Loucy (cell line): Measurements from ENCODE around the gene FREM2.

ENCODE experiments used
- H2AFZ ChIP-seq: fragments of 200-600 bp; sonication (generic); 2 replicates; pipeline ENCODE4 v1.6.0; 2016; ENCODE audit warnings: antibody characterized with exemption, mild to moderate bottlenecking, low read length, moderate library complexity
- H3F3A ChIP-seq: fragments of 200-600 bp; 2 replicates; pipeline ENCODE4 v1.6.0; 2016; ENCODE audit warnings: antibody characterized with exemption, low read depth, mild to moderate bottlenecking
- H3K27me3 ChIP-seq: fragments of 200-600 bp; sonication (generic); 2 replicates; pipeline ENCODE4 v1.6.1; 2014; ENCODE audit warnings: low read length, mild to moderate bottlenecking; ENCODE audit not compliant: insufficient read depth, poor library complexity, severe bottlenecking
- H3K36me3 ChIP-seq: fragments of 200-600 bp; sonication (generic); 2 replicates; pipeline ENCODE4 v1.6.1; 2016; ENCODE audit warnings: low read length; ENCODE audit not compliant: insufficient read depth
- H3K4me1 ChIP-seq: fragments of 200-600 bp; sonication (generic); 2 replicates; pipeline ENCODE4 v1.5.1; 2014; ENCODE audit warnings: low read length, mild to moderate bottlenecking; ENCODE audit not compliant: insufficient read depth, poor library complexity, severe bottlenecking
- H3K4me2 ChIP-seq: fragments of 200-600 bp; sonication (generic); 2 replicates; pipeline ENCODE4 v1.6.0; 2014; ENCODE audit warnings: antibody characterized with exemption, low read length, low read depth, mild to moderate bottlenecking; ENCODE audit not compliant: poor library complexity, severe bottlenecking
- H3K4me3 ChIP-seq: fragments of 200-600 bp; sonication (generic); 2 replicates; pipeline ENCODE4 v1.5.1; 2014; ENCODE audit warnings: low read length, mild to moderate bottlenecking, mixed read lengths; ENCODE audit not compliant: poor library complexity, severe bottlenecking
- H3K79me2 ChIP-seq: fragments of 200-600 bp; sonication (generic); 2 replicates; pipeline ENCODE4 v1.6.1; 2014; ENCODE audit warnings: low read length; ENCODE audit not compliant: insufficient read depth
- H3K9ac ChIP-seq: fragments of 200-600 bp; sonication (generic); 2 replicates; pipeline ENCODE4 v1.6.0; 2014; ENCODE audit warnings: mild to moderate bottlenecking, low read depth, low read length, moderate library complexity; ENCODE audit not compliant: poor library complexity, severe bottlenecking
- H3K9me2 ChIP-seq: fragments of 200-600 bp; sonication (generic); replicated peaks from 2 replicates; pipeline ENCODE4 v1.6.1; 2016; ENCODE audit warnings: low read depth, low read length, mixed read lengths
- H3K9me3 ChIP-seq: fragments of 200-600 bp; sonication (generic); 2 replicates; pipeline ENCODE4 v1.6.1; 2014; ENCODE audit warnings: mild to moderate bottlenecking, antibody characterized with exemption, low read length, low read depth; ENCODE audit not compliant: insufficient read depth
- H4K20me1 ChIP-seq: fragments of 200-600 bp; sonication (generic); 2 replicates; pipeline ENCODE4 v1.6.0; 2014; ENCODE audit warnings: antibody characterized with exemption, low read length, mild to moderate bottlenecking; ENCODE audit not compliant: insufficient read depth, poor library complexity, severe bottlenecking
- EZH2phosphoT487 ChIP-seq: fragments of 200-600 bp; IDR thresholded peaks from 2 replicates; pipeline ENCODE4 v1.6.1; 2018; ENCODE audit warnings: antibody characterized with exemption, mild to moderate bottlenecking, moderate library complexity, borderline replicate concordance
- TF ChIP-seq, protein P1 (sequence below): fragments of 200-600 bp; sonication (generic); conservative IDR thresholded peaks from 2 replicates; pipeline ENCODE4 v1.5.1; 2014; ENCODE audit warnings: mild to moderate bottlenecking, antibody characterized with exemption, low read length

Gene FREM2

GRCh38 chr13:38697197-38697596 lies 10.3 kb downstream of the FREM2 start:
- Histone ChIP-seq H3K4me1 (no peaks in the 10 kb centered on the region), H3K79me2 (no peaks in the 10 kb centered on the region), H3K9me3 (no peaks in the 10 kb centered on the region), H3F3A (no peaks in the 10 kb centered on the region), H4K20me1 (no peaks in the 10 kb centered on the region), H3K4me3 (no peak overlapping the region), H3K27me3 (no peaks in the 10 kb centered on the region), H3K36me3 (no peaks in the 10 kb centered on the region), H3K9me2 (no peaks in the 10 kb centered on the region), H3K9ac (no peak overlapping the region), H3K4me2 (no peak overlapping the region), H2AFZ (no peak overlapping the region)
- no peak for TF ChIP-seq EZH2phosphoT487
- TF ChIP-seq, protein P1, sequence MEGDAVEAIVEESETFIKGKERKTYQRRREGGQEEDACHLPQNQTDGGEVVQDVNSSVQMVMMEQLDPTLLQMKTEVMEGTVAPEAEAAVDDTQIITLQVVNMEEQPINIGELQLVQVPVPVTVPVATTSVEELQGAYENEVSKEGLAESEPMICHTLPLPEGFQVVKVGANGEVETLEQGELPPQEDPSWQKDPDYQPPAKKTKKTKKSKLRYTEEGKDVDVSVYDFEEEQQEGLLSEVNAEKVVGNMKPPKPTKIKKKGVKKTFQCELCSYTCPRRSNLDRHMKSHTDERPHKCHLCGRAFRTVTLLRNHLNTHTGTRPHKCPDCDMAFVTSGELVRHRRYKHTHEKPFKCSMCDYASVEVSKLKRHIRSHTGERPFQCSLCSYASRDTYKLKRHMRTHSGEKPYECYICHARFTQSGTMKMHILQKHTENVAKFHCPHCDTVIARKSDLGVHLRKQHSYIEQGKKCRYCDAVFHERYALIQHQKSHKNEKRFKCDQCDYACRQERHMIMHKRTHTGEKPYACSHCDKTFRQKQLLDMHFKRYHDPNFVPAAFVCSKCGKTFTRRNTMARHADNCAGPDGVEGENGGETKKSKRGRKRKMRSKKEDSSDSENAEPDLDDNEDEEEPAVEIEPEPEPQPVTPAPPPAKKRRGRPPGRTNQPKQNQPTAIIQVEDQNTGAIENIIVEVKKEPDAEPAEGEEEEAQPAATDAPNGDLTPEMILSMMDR = no peak

- Histone ChIP-seq H3K79me2 (no peaks in the 10 kb centered on the region), H3K4me2 (no peak overlapping the region), H2AFZ (no peak overlapping the region), H3K9ac (no peak overlapping the region), H3K36me3 (no peaks in the 10 kb centered on the region), H3K27me3 (no peaks in the 10 kb centered on the region), H3K9me2 (no peaks in the 10 kb centered on the region), H3F3A (no peaks in the 10 kb centered on the region), H3K4me3 (no peak overlapping the region), H4K20me1 (no peaks in the 10 kb centered on the region), H3K9me3 (no peaks in the 10 kb centered on the region), H3K4me1 (no peaks in the 10 kb centered on the region)
- no peak for TF ChIP-seq EZH2phosphoT487
- TF ChIP-seq, protein P1 = no peak
These were observed 10.9 kb downstream of the FREM2 start for GRCh38 chr13:38697628-38698333.

DNA sequence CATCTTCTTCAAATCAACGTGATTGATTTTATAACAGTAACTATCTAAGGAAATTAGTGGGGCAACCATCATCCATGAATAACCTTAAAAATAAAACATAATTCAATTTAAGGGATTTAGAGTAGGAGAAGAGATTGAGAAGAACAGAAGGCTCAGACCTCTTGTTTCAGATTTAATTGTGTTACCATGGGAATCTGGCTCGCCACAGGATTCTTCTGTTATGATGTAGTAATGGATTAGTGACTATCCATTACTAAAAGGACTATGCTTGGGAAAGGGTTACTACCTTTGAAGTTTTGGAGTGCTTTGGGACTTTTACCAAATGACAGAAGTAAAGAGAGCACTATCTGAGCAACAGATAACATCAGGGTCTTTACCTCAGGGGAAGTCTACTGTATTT lies 13.2 kb downstream of the FREM2 start:
- Histone ChIP-seq H3K9me2 (no peaks in the 10 kb centered on the region), H3K4me3 (no peak overlapping the region), H3K79me2 (no peaks in the 10 kb centered on the region), H4K20me1 (no peaks in the 10 kb centered on the region), H3F3A (no peaks in the 10 kb centered on the region), H3K9me3 (no peaks in the 10 kb centered on the region), H3K9ac (no peak overlapping the region), H3K4me2 (no peak overlapping the region), H3K4me1 (no peaks in the 10 kb centered on the region), H3K36me3 (no peaks in the 10 kb centered on the region), H3K27me3 (no peaks in the 10 kb centered on the region), H2AFZ (no peak overlapping the region)
- TF ChIP-seq EZH2phosphoT487 = no peak
- TF ChIP-seq, protein P1 = no peak
